Central memory CD8-positive, alpha-beta T cell (primary cell): ENCODE measurements around the gene SLC25A4.

Experiments
- ATAC-seq: fragments of 150-1000 bp; cut with Tn5 transposase; replicated peaks from 2 replicates; pipeline ENCODE4 v1.10.0; 2022; ENCODE audit warnings: mild to moderate bottlenecking, moderate FRiP score, moderate number of reproducible peaks; ENCODE audit not compliant: poor library complexity, severe bottlenecking; ENCODE audit errors: extremely low read depth
- DNase-seq, 2 donors: peaks; one replicate each; pipeline ENCODE4 v3.0.0; 2021; ENCODE audit warnings: low spot score in 2 of 2
- H3K27ac Mint-ChIP-seq: one replicate; pipeline ENCODE4 v1.8.0; 2022; ENCODE audit warnings: low read depth, mild to moderate bottlenecking, moderate library complexity, mixed read lengths
- H3K27me3 Mint-ChIP-seq: one replicate; pipeline ENCODE4 v1.8.0; 2022; ENCODE audit warnings: mixed read lengths
- H3K36me3 Mint-ChIP-seq: one replicate; pipeline ENCODE4 v1.8.0; 2022; ENCODE audit warnings: mild to moderate bottlenecking, moderate library complexity, mixed read lengths; ENCODE audit not compliant: insufficient read depth
- H3K4me1 Mint-ChIP-seq: one replicate; pipeline ENCODE4 v1.8.0; 2022; ENCODE audit warnings: mixed read lengths
- H3K4me3 Mint-ChIP-seq: one replicate; pipeline ENCODE4 v1.8.0; 2022; ENCODE audit warnings: mild to moderate bottlenecking, moderate library complexity, mixed read lengths
- H3K9me3 Mint-ChIP-seq: one replicate; pipeline ENCODE4 v1.8.0; 2022; ENCODE audit warnings: mixed read lengths

Gene SLC25A4

DNA sequence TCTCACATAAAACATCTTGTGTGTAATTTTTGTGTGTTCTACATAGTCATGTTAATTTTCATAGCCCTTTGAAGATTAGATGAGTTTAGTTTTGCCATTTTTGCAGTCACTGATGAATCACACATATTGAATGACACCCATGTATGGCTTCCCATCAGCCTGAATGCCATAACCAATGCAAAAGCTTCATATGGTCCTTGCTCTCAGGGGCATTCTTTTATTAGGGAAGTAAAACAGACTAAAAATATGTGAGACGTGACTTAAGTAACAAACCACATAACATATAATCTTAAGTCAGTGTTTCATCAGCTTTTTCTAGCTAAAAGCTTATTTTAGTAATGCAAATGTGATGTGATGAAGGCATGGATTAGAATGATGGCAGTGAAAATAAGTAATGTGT lies 8.2 kb downstream of the SLC25A4 start:
- H3K4me3 Mint-ChIP-seq, result no peak overlapping the region
- ATAC-seq, result no peak
- DNase-seq, result no peak
- no peaks in the 10 kb centered on the region for H3K9me3 Mint-ChIP-seq
- H3K27ac Mint-ChIP-seq, result no peak overlapping the region
- no peaks in the 10 kb centered on the region for H3K27me3 Mint-ChIP-seq
- peaks cover 23% of the 10 kb centered on the region for H3K36me3 Mint-ChIP-seq
- H3K4me1 Mint-ChIP-seq, result no peaks in the 10 kb centered on the region

- Mint-ChIP-seq H3K4me1 (peaks cover 13% of the 10 kb centered on the region), H3K9me3 (no peaks in the 10 kb centered on the region), H3K27ac (no peak overlapping the region), H3K4me3 (peak overlapping the region; percentile 30), H3K36me3 (peaks cover 27% of the 10 kb centered on the region), H3K27me3 (no peaks in the 10 kb centered on the region)
- ATAC-seq (peak; percentile 87), DNase-seq (no peak)
Measured at GRCh38 chr4:185165605-185166063, 22.6 kb downstream of the SLC25A4 start.

DNA sequence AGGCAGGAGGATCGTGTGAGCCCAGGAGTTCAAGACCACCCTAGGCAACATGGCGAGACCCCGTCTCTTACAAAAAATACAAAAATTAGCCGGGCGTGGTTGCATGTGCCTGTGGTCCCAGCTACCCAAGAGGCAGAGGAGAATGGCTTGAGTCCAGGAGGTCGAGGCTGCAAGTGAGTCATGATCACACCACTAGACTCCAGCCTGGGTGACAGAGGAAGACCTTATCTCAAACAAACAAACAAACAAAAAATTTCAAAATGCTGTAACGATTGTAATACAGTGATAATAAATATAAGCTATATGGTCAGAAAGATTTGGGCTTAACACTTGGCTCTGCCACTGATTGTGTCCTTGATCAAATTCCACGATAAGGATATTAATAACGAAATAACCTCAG lies 24.2 kb downstream of the SLC25A4 start:
- peaks cover 13% of the 10 kb centered on the region for H3K4me1 Mint-ChIP-seq
- no peak for DNase-seq
- H3K27ac Mint-ChIP-seq, result no peak overlapping the region
- no peak overlapping the region for H3K4me3 Mint-ChIP-seq
- no peaks in the 10 kb centered on the region for H3K9me3 Mint-ChIP-seq
- H3K27me3 Mint-ChIP-seq, result no peaks in the 10 kb centered on the region
- peaks cover 24% of the 10 kb centered on the region for H3K36me3 Mint-ChIP-seq
- ATAC-seq, result no peak

GRCh38 chr4:185171373-185172071 lies 28.5 kb downstream of the SLC25A4 start:
- H3K4me3 Mint-ChIP-seq, result no peak overlapping the region
- peaks cover 19% of the 10 kb centered on the region for H3K36me3 Mint-ChIP-seq
- ATAC-seq, result no peak
- no peak overlapping the region for H3K27ac Mint-ChIP-seq
- H3K9me3 Mint-ChIP-seq, result no peaks in the 10 kb centered on the region
- DNase-seq, result no peak
- H3K27me3 Mint-ChIP-seq, result no peaks in the 10 kb centered on the region
- H3K4me1 Mint-ChIP-seq, result no peaks in the 10 kb centered on the region

DNA sequence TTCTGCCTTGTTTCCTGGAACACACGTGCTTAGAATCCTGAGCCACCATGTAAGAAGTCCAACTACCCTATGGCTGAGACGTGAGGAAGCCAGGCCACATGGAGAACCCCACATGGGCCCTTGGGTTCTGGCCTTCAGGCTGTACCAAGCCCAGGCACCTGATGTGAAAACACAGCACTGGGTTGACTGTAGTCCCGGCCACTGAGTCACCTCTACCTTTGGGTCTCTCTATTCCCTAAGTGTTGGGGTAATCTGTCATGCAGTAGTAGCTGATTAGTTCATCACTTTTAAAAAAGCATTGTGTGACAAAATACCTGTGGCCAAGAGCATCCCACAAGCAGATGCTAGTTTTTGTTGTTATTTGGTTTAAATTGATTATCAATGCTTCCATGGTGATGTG lies 36.4 kb downstream of the SLC25A4 start:
- peaks cover 24% of the 10 kb centered on the region for H3K4me1 Mint-ChIP-seq
- peaks cover 10% of the 10 kb centered on the region for H3K36me3 Mint-ChIP-seq
- no peak overlapping the region for H3K4me3 Mint-ChIP-seq
- no peak overlapping the region for H3K27ac Mint-ChIP-seq
- no peaks in the 10 kb centered on the region for H3K27me3 Mint-ChIP-seq
- H3K9me3 Mint-ChIP-seq, result no peaks in the 10 kb centered on the region
- ATAC-seq (no peak), DNase-seq (no peak)

DNA sequence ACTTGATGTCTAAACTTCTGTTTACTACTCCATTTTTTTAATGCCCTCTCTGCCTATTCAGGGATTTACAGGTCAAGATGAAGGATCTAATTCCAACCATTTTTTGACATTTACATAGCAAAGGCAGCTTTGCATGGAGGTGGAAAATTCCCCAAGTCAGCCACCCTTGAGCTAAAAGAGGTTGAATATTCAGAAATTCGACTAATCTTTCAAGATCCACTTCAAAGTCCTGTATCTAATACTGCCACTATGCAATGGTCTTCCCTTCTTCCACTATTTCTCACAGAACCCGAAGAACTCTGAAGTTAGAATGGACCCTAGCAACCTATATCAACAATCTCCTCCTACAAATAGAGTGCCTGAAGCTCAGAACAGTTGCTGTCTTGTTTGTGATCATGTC lies 39.2 kb downstream of the SLC25A4 start:
- H3K4me3 Mint-ChIP-seq, result no peak overlapping the region
- no peak overlapping the region for H3K27ac Mint-ChIP-seq
- ATAC-seq, result no peak
- H3K27me3 Mint-ChIP-seq, result no peaks in the 10 kb centered on the region
- no peak for DNase-seq
- H3K4me1 Mint-ChIP-seq, result peaks cover 35% of the 10 kb centered on the region
- peaks cover 2% of the 10 kb centered on the region for H3K36me3 Mint-ChIP-seq
- H3K9me3 Mint-ChIP-seq, result no peaks in the 10 kb centered on the region

- Mint-ChIP-seq H3K36me3 (peaks cover 4% of the 10 kb centered on the region), H3K27ac (no peak overlapping the region), H3K9me3 (no peaks in the 10 kb centered on the region), H3K4me3 (no peak overlapping the region), H3K27me3 (no peaks in the 10 kb centered on the region), H3K4me1 (peaks cover 34% of the 10 kb centered on the region)
- ATAC-seq (peak; percentile 76), DNase-seq (peak; percentile 60)
Measured at GRCh38 chr4:185183622-185184281, 40.7 kb downstream of the SLC25A4 start.

GRCh38 chr4:185186769-185187168 lies 43.7 kb downstream of the SLC25A4 start:
- ATAC-seq, result no peak
- H3K9me3 Mint-ChIP-seq, result no peaks in the 10 kb centered on the region
- H3K4me3 Mint-ChIP-seq, result no peak overlapping the region
- DNase-seq, result no peak
- H3K4me1 Mint-ChIP-seq, result peaks cover 38% of the 10 kb centered on the region
- H3K27ac Mint-ChIP-seq, result no peak overlapping the region
- peaks cover 15% of the 10 kb centered on the region for H3K36me3 Mint-ChIP-seq
- no peaks in the 10 kb centered on the region for H3K27me3 Mint-ChIP-seq

GRCh38 chr4:185189606-185190305 lies 46.7 kb downstream of the SLC25A4 start:
- DNase-seq, result no peak
- H3K4me1 Mint-ChIP-seq, result peaks cover 36% of the 10 kb centered on the region
- no peak overlapping the region for H3K4me3 Mint-ChIP-seq
- no peaks in the 10 kb centered on the region for H3K27me3 Mint-ChIP-seq
- ATAC-seq, result no peak
- no peaks in the 10 kb centered on the region for H3K9me3 Mint-ChIP-seq
- no peak overlapping the region for H3K27ac Mint-ChIP-seq
- peaks cover 13% of the 10 kb centered on the region for H3K36me3 Mint-ChIP-seq

GRCh38 chr4:185190306-185190856 lies 47.3 kb downstream of the SLC25A4 start:
- Mint-ChIP-seq H3K4me3 (no peak overlapping the region), H3K4me1 (peaks cover 34% of the 10 kb centered on the region), H3K9me3 (no peaks in the 10 kb centered on the region), H3K27ac (no peak overlapping the region), H3K36me3 (peaks cover 13% of the 10 kb centered on the region), H3K27me3 (no peaks in the 10 kb centered on the region)
- DNase-seq (no peak), ATAC-seq (no peak)

GRCh38 chr4:185192059-185192458 lies 49.0 kb downstream of the SLC25A4 start:
- Mint-ChIP-seq H3K9me3 (no peaks in the 10 kb centered on the region), H3K27me3 (no peaks in the 10 kb centered on the region), H3K4me1 (peaks cover 32% of the 10 kb centered on the region), H3K36me3 (peaks cover 13% of the 10 kb centered on the region), H3K4me3 (no peak overlapping the region), H3K27ac (peak overlapping the region; percentile 10)
- no peak for ATAC-seq
- no peak for DNase-seq

GRCh38 chr4:185194924-185195888 lies 52.1 kb downstream of the SLC25A4 start:
- Mint-ChIP-seq H3K27ac (peak overlapping the region; percentile 38), H3K27me3 (no peaks in the 10 kb centered on the region), H3K36me3 (peaks cover 9% of the 10 kb centered on the region), H3K4me3 (no peak overlapping the region), H3K9me3 (no peaks in the 10 kb centered on the region), H3K4me1 (peaks cover 30% of the 10 kb centered on the region)
- DNase-seq (no peak), ATAC-seq (no peak)
